ENCODE measurements around the gene RPF1. TPM values are rescaled to one million over a fixed set of nuclear protein-coding genes. Genes with fewer than 3 reads are reported as not detected.
A peak's percentile ranks its signal among the peaks of the same experiment; 100 is the strongest.
"Not testable (repeated sequence)": the region's sequence is repeated elsewhere in the genome, so short reads cannot be mapped to it uniquely, and the experiment has no call there.

Gene RPF1
- total RNA-seq, 1 donor from 2014 or later: 34.9 TPM

GRCh38 chr1:84434801-84435549 lies 44.1 kb upstream of the RPF1 start:
- no peaks in the 10 kb centered on the region for H3K36me3 ChIP-seq
- H3K27ac ChIP-seq (replicated peaks): no peak overlapping the region
- H3K4me1 ChIP-seq: peaks cover 18% of the 10 kb centered on the region
- H3K27me3 ChIP-seq (ENCODE audit: low read depth): no peaks in the 10 kb centered on the region
- DNase-seq: no peak
- peaks cover 5% of the 10 kb centered on the region for H3K9me3 ChIP-seq (replicated peaks)
- no peak for TF ChIP-seq CTCF (IDR thresholded peaks at IDR 0.05; ENCODE audit: borderline replicate concordance)
- intact Hi-C loops (cut with micrococcal nuclease): loop anchor here (5.0 to 10.0 kb wide), 3 partner anchors 190 to 320 kb away; partner anchors contain the start of gene PRKACB
- H3K4me3 ChIP-seq: no peak overlapping the region

- no peak overlapping the region for H3K27ac ChIP-seq (replicated peaks)
- H3K27me3 ChIP-seq (ENCODE audit: low read depth): no peaks in the 10 kb centered on the region
Measured at GRCh38 chr1:84436876-84437655, 42.0 kb upstream of the RPF1 start.

GRCh38 chr1:84442256-84442655 lies 36.8 kb upstream of the RPF1 start:
- Histone ChIP-seq H3K4me3 (no peak overlapping the region), H3K36me3 (no peaks in the 10 kb centered on the region), H3K4me1 (peaks cover 4% of the 10 kb centered on the region), H3K27ac (replicated peaks) (no peak overlapping the region), H3K9me3 (replicated peaks) (no peaks in the 10 kb centered on the region), H3K27me3 (ENCODE audit: low read depth) (peaks cover 12% of the 10 kb centered on the region)
- intact Hi-C loops (cut with micrococcal nuclease): loop anchor here (10.0 kb wide), 1 partner anchor 163 kb away; no protein-coding TSS in a partner anchor
- no peak for DNase-seq
- peak; percentile 61 for TF ChIP-seq CTCF (IDR thresholded peaks at IDR 0.05; ENCODE audit: borderline replicate concordance)

More at GRCh38 chr1:84436876-84437655, 42.0 kb upstream of the RPF1 start:
- no peak for DNase-seq
- intact Hi-C loops (cut with micrococcal nuclease): loop anchor here (5.0 to 10.0 kb wide), 3 partner anchors 188 to 318 kb away; partner anchors contain the start of gene PRKACB
- TF ChIP-seq CTCF (IDR thresholded peaks at IDR 0.05; ENCODE audit: borderline replicate concordance): no peak
- Histone ChIP-seq H3K9me3 (replicated peaks) (no peaks in the 10 kb centered on the region), H3K36me3 (no peaks in the 10 kb centered on the region), H3K4me1 (peaks cover 18% of the 10 kb centered on the region), H3K4me3 (peak overlapping the region; percentile 14)

- peaks cover 12% of the 10 kb centered on the region for H3K27me3 ChIP-seq (ENCODE audit: low read depth)
- intact Hi-C loops (cut with micrococcal nuclease): loop anchor here (10.0 kb wide), 1 partner anchor 162 kb away; no protein-coding TSS in a partner anchor
- not testable (repeated sequence) for H3K36me3 ChIP-seq; H3K9me3 ChIP-seq (replicated peaks); H3K27ac ChIP-seq (replicated peaks); H3K4me3 ChIP-seq; H3K4me1 ChIP-seq; DNase-seq
Measured at GRCh38 chr1:84442747-84443646, 36.1 kb upstream of the RPF1 start.

- intact Hi-C loops (cut with micrococcal nuclease): loop anchor here (10.0 kb wide), 1 partner anchor 156 kb away; no protein-coding TSS in a partner anchor
- H3K36me3 ChIP-seq; H3K27ac ChIP-seq (replicated peaks); H3K9me3 ChIP-seq (replicated peaks); H3K4me3 ChIP-seq; H3K4me1 ChIP-seq; DNase-seq: not testable (repeated sequence)
- H3K27me3 ChIP-seq (ENCODE audit: low read depth): peaks cover 20% of the 10 kb centered on the region
Measured at GRCh38 chr1:84448704-84449103, 30.4 kb upstream of the RPF1 start.

- Histone ChIP-seq H3K4me1 (no peaks in the 10 kb centered on the region), H3K27ac (replicated peaks) (no peak overlapping the region), H3K4me3 (no peak overlapping the region), H3K36me3 (no peaks in the 10 kb centered on the region), H3K9me3 (replicated peaks) (peaks cover 3% of the 10 kb centered on the region), H3K27me3 (ENCODE audit: low read depth) (peaks cover 31% of the 10 kb centered on the region)
- DNase-seq: no peak
- intact Hi-C loops (cut with micrococcal nuclease): no loop called here
- no peak for TF ChIP-seq CTCF (IDR thresholded peaks at IDR 0.05; ENCODE audit: borderline replicate concordance)
Measured at GRCh38 chr1:84450910-84451309, 28.2 kb upstream of the RPF1 start.

Measured in left ventricle myocardium inferior (tissue), 1 donor.